Stimulated activated CD8-positive, alpha-beta memory T cell treated with anti-CD3 and anti-CD28 coated beads, Interleukin-15, amount 100 ng/mL, for 4 hours (primary cell): ENCODE measurements around the gene LKAAEAR1.

Source experiments
- DNase-seq, 2 donors: peaks; one replicate each; pipeline ENCODE4 v3.0.0-alpha.2; 2020; ENCODE audit warnings: low read depth in 2 of 2

Gene LKAAEAR1

GRCh38 chr20:64111841-64112641 is 27.8 kb upstream of the LKAAEAR1 start:
- no peak for DNase-seq

- no peak for DNase-seq
Observed at GRCh38 chr20:64110411-64111068, 26.3 kb upstream of the LKAAEAR1 start.

GRCh38 chr20:64109831-64110391 is 25.7 kb upstream of the LKAAEAR1 start:
- DNase-seq = no peak

- DNase-seq = no peak
Observed at GRCh38 chr20:64108731-64109681, 24.8 kb upstream of the LKAAEAR1 start.

GRCh38 chr20:64107736-64108457 is 23.7 kb upstream of the LKAAEAR1 start:
- DNase-seq = no peak

GRCh38 chr20:64106981-64107735 is 23.0 kb upstream of the LKAAEAR1 start, which contains the start of gene NPBWR2:
NPBWR2 (minus strand) TSS chr20:64107565; CDS start chr20:64106831, 734 bp downstream.
- no peak for DNase-seq

GRCh38 chr20:64106435-64106961 is 22.3 kb upstream of the LKAAEAR1 start:
- DNase-seq = no peak

- no peak for DNase-seq
Observed at GRCh38 chr20:64105846-64106434, 21.7 kb upstream of the LKAAEAR1 start.

- no peak for DNase-seq
Observed at GRCh38 chr20:64104667-64105451, 20.7 kb upstream of the LKAAEAR1 start.

GRCh38 chr20:64103871-64104666 is 19.9 kb upstream of the LKAAEAR1 start:
- no peak for DNase-seq

- no peak for DNase-seq
Observed at GRCh38 chr20:64102647-64103354, 18.6 kb upstream of the LKAAEAR1 start.

- peak in 1 of 2 donors; percentile 21 for DNase-seq
Observed at GRCh38 chr20:64101731-64102621, 17.8 kb upstream of the LKAAEAR1 start.

GRCh38 chr20:64100946-64101688 is 16.9 kb upstream of the LKAAEAR1 start:
- no peak for DNase-seq

- DNase-seq = no peak
Observed at GRCh38 chr20:64100566-64100888, 16.3 kb upstream of the LKAAEAR1 start.

GRCh38 chr20:64099880-64100565 is 15.8 kb upstream of the LKAAEAR1 start:
- DNase-seq = no peak
